ENCODE data around the gene MZB1.

DNA sequence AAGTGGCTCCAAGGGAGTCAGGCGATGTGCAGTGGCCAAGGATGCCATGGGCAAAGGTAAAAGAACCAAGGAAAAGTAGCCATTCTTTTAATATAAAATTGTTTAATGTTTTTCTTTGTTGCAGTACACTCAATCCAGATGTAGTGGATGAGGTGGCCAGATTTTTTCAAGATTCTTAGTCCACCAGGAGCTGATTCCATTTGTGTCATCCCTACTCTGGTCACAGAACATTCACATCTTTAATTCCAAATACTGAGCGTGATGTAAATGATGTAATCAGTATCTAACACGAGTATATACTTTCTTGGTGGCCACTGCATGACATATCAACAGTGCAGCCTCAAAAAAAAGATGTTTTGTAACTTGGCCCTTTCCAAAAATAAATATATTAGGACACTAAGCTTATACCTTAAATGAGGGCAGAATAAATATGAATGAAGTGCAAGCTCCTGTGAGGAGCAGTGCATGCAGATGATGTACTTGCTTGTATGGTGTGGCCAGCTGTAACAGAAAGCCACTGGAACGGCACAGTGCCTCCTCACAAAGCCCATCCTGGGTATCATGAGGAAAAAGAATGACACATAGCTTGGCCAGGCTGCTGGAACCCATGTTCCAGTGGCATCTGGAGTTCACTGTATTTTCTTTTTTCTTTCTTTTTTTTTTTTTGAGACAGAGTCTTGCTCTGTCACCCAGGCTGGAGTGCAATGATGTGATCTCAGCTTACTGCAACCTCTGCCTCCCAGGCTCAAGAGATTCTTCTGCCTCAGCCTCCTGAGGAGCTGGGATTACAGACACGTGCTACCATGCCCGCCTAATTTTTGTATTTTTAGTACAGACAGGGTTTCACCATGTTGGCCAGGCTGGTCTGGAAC is 20.6 kb upstream of the MZB1 start:
- TF ChIP-seq CBFB (CRISPR knock-in tag; IDR thresholded peaks at IDR 0.05; ENCODE audit: low read depth) = no peak
- no peak for TF ChIP-seq NR2C2 (CRISPR knock-in tag; IDR thresholded peaks at IDR 0.05)
- no peak for TF ChIP-seq ESRRA (CRISPR knock-in tag; IDR thresholded peaks at IDR 0.05; ENCODE audit: borderline replicate concordance)
- TF ChIP-seq, protein P1, sequence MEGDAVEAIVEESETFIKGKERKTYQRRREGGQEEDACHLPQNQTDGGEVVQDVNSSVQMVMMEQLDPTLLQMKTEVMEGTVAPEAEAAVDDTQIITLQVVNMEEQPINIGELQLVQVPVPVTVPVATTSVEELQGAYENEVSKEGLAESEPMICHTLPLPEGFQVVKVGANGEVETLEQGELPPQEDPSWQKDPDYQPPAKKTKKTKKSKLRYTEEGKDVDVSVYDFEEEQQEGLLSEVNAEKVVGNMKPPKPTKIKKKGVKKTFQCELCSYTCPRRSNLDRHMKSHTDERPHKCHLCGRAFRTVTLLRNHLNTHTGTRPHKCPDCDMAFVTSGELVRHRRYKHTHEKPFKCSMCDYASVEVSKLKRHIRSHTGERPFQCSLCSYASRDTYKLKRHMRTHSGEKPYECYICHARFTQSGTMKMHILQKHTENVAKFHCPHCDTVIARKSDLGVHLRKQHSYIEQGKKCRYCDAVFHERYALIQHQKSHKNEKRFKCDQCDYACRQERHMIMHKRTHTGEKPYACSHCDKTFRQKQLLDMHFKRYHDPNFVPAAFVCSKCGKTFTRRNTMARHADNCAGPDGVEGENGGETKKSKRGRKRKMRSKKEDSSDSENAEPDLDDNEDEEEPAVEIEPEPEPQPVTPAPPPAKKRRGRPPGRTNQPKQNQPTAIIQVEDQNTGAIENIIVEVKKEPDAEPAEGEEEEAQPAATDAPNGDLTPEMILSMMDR (IDR thresholded peaks at IDR 0.05) = no peak
- TF ChIP-seq, protein P2, sequence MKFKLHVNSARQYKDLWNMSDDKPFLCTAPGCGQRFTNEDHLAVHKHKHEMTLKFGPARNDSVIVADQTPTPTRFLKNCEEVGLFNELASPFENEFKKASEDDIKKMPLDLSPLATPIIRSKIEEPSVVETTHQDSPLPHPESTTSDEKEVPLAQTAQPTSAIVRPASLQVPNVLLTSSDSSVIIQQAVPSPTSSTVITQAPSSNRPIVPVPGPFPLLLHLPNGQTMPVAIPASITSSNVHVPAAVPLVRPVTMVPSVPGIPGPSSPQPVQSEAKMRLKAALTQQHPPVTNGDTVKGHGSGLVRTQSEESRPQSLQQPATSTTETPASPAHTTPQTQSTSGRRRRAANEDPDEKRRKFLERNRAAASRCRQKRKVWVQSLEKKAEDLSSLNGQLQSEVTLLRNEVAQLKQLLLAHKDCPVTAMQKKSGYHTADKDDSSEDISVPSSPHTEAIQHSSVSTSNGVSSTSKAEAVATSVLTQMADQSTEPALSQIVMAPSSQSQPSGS (CRISPR knock-in tag; IDR thresholded peaks at IDR 0.05; ENCODE audit: borderline replicate concordance, low read depth) = no peak
- TF ChIP-seq TEAD1 (CRISPR knock-in tag; IDR thresholded peaks at IDR 0.05) = no peak
- no peak for TF ChIP-seq ZNF121 (CRISPR knock-in tag; IDR thresholded peaks at IDR 0.05)
- no peak for TF ChIP-seq ATF1 (CRISPR knock-in tag; IDR thresholded peaks at IDR 0.05)
- TF ChIP-seq, protein P3, sequence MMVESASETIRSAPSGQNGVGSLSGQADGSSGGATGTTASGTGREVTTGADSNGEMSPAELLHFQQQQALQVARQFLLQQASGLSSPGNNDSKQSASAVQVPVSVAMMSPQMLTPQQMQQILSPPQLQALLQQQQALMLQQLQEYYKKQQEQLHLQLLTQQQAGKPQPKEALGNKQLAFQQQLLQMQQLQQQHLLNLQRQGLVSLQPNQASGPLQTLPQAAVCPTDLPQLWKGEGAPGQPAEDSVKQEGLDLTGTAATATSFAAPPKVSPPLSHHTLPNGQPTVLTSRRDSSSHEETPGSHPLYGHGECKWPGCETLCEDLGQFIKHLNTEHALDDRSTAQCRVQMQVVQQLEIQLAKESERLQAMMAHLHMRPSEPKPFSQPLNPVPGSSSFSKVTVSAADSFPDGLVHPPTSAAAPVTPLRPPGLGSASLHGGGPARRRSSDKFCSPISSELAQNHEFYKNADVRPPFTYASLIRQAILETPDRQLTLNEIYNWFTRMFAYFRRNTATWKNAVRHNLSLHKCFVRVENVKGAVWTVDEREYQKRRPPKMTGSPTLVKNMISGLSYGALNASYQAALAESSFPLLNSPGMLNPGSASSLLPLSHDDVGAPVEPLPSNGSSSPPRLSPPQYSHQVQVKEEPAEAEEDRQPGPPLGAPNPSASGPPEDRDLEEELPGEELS (CRISPR knock-in tag; IDR thresholded peaks at IDR 0.05) = no peak
- TF ChIP-seq, protein P4, sequence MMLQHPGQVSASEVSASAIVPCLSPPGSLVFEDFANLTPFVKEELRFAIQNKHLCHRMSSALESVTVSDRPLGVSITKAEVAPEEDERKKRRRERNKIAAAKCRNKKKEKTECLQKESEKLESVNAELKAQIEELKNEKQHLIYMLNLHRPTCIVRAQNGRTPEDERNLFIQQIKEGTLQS (CRISPR knock-in tag; conservative IDR thresholded peaks at IDR 0.05) = no peak
- no peak for TF ChIP-seq SP1 (CRISPR knock-in tag; conservative IDR thresholded peaks at IDR 0.05)
- TF ChIP-seq JAZF1 (CRISPR knock-in tag; IDR thresholded peaks at IDR 0.05) = no peak

Data from WTC11 (cell line).